GM21360 (cell line): ENCODE data around the gene TTLL10.

Experiments
- ATAC-seq: cut with Tn5 transposase; IDR thresholded peaks from one replicate; pipeline ENCODE4 v1.9.1; 2021; ENCODE audit warnings: mild to moderate bottlenecking, moderate library complexity; ENCODE audit not compliant: unreplicated experiment

TTLL10 gene

GRCh38 chr1:1217621-1218523, 44.2 kb downstream of the TTLL10 start:
- ATAC-seq = no peak

- ATAC-seq = no peak
Observed at GRCh38 chr1:1218524-1219200, 45.0 kb downstream of the TTLL10 start.

GRCh38 chr1:1219341-1219740, 45.7 kb downstream of the TTLL10 start:
- ATAC-seq = no peak

- no peak for ATAC-seq
Observed at GRCh38 chr1:1220197-1220596, 46.5 kb downstream of the TTLL10 start.

GRCh38 chr1:1221887-1222574, 48.4 kb downstream of the TTLL10 start:
- ATAC-seq = no peak

- ATAC-seq = no peak
Observed at GRCh38 chr1:1222575-1223225, 49.0 kb downstream of the TTLL10 start.

GRCh38 chr1:1223321-1223720, 49.6 kb downstream of the TTLL10 start:
- ATAC-seq = no peak

GRCh38 chr1:1223891-1224290, 50.2 kb downstream of the TTLL10 start:
- no peak for ATAC-seq

GRCh38 chr1:1225238-1225845, 51.7 kb downstream of the TTLL10 start:
- no peak for ATAC-seq

- ATAC-seq = no peak
Observed at GRCh38 chr1:1225913-1226312, 52.2 kb downstream of the TTLL10 start.

GRCh38 chr1:1226566-1227362, 53.1 kb downstream of the TTLL10 start:
- ATAC-seq = no peak

GRCh38 chr1:1227386-1227785, 53.7 kb downstream of the TTLL10 start:
- no peak for ATAC-seq

GRCh38 chr1:1228187-1228586, 54.5 kb downstream of the TTLL10 start:
- ATAC-seq = no peak

GRCh38 chr1:1228596-1229321, 55.1 kb downstream of the TTLL10 start:
- no peak for ATAC-seq

- ATAC-seq = no peak
Observed at GRCh38 chr1:1229770-1230169, 56.1 kb downstream of the TTLL10 start.

GRCh38 chr1:1230656-1231399, 57.1 kb downstream of the TTLL10 start:
- ATAC-seq = no peak

GRCh38 chr1:1231400-1232207, 57.9 kb downstream of the TTLL10 start, which contains the start of gene SDF4:
Gene SDF4, minus strand, starts transcription at chr1:1232001. Its CDS starts 3,229 bp downstream, at chr1:1228772.
- ATAC-seq = peak; percentile 87
